GM23338 (cell line): ENCODE measurements around the gene EPHA6. TPM values are rescaled to one million over a fixed set of nuclear protein-coding genes. Genes with fewer than 3 reads are reported as not detected.

Experiments used
- ATAC-seq: fragments of 200-7000 bp; cut with Tn5 transposase; 3 replicates; pipeline ENCODE4 v1.9.1; 2020
- DNase-seq: peaks from one replicate; pipeline ENCODE4 v3.0.0-alpha.2; 2015; ENCODE audit warnings: low spot score
- H2AFZ ChIP-seq: fragments of 200-600 bp; sonication (generic); 2 replicates; pipeline ENCODE4 v1.8.0; 2016; ENCODE audit warnings: antibody characterized with exemption, mild to moderate bottlenecking, moderate library complexity
- H3F3A ChIP-seq: fragments of 200-600 bp; sonication (generic); replicated peaks from 2 replicates; pipeline ENCODE4 v1.8.0; 2017; ENCODE audit warnings: antibody characterized with exemption, mixed run types, low read depth
- H3K27ac ChIP-seq: fragments of 200-600 bp; sonication (generic); 2 replicates; pipeline ENCODE4 v1.6.1; 2016; ENCODE audit warnings: low read depth
- H3K27me3 ChIP-seq: fragments of 200-600 bp; sonication (generic); 2 replicates; pipeline ENCODE4 v1.8.0; 2016; ENCODE audit warnings: mild to moderate bottlenecking, mixed run types, moderate library complexity; ENCODE audit not compliant: insufficient read depth
- H3K36me3 ChIP-seq: fragments of 200-600 bp; sonication (generic); 2 replicates; pipeline ENCODE4 v1.8.0; 2016; ENCODE audit warnings: mild to moderate bottlenecking; ENCODE audit not compliant: insufficient read depth
- H3K4me1 ChIP-seq: fragments of 200-600 bp; sonication (generic); 2 replicates; pipeline ENCODE4 v1.8.0; 2016; ENCODE audit warnings: mild to moderate bottlenecking, moderate library complexity; ENCODE audit not compliant: insufficient read depth
- H3K4me2 ChIP-seq: fragments of 200-600 bp; sonication (generic); 2 replicates; pipeline ENCODE4 v1.7.1; 2017; ENCODE audit warnings: mixed run types
- H3K4me3 ChIP-seq: fragments of 200-600 bp; sonication (generic); 2 replicates; pipeline ENCODE4 v1.6.1; 2016; ENCODE audit warnings: mixed run types
- H3K79me2 ChIP-seq: fragments of 200-600 bp; sonication (generic); replicated peaks from 2 replicates; pipeline ENCODE4 v1.8.0; 2017; ENCODE audit warnings: mild to moderate bottlenecking; ENCODE audit not compliant: insufficient read depth
- H3K9me2 ChIP-seq: fragments of 200-600 bp; sonication (generic); 2 replicates; pipeline ENCODE4 v1.8.0; 2017; ENCODE audit not compliant: insufficient read depth
- H4K20me1 ChIP-seq: fragments of 200-600 bp; sonication (generic); replicated peaks from 2 replicates; pipeline ENCODE4 v1.8.0; 2017; ENCODE audit warnings: mild to moderate bottlenecking; ENCODE audit not compliant: insufficient read depth
- H3K27ac Mint-ChIP-seq: 2 replicates; pipeline ENCODE4 v1.8.0; 2020; ENCODE audit warnings: inconsistent platforms, mild to moderate bottlenecking, moderate library complexity, mixed read lengths
- H3K27me3 Mint-ChIP-seq: 3 replicates; pipeline ENCODE4 v1.8.0; 2022; ENCODE audit warnings: low read depth, mild to moderate bottlenecking, moderate library complexity, mixed read lengths, inconsistent platforms; ENCODE audit not compliant: insufficient read depth, poor library complexity
- H3K36me3 Mint-ChIP-seq: 3 replicates; pipeline ENCODE4 v1.8.0; 2021; ENCODE audit warnings: low read depth, mild to moderate bottlenecking, inconsistent platforms, moderate library complexity, mixed read lengths
- H3K4me1 Mint-ChIP-seq: 3 replicates; pipeline ENCODE4 v1.8.0; 2020; ENCODE audit warnings: mild to moderate bottlenecking, inconsistent platforms, mixed read lengths
- H3K4me3 Mint-ChIP-seq: 3 replicates; pipeline ENCODE4 v1.8.0; 2021; ENCODE audit warnings: moderate library complexity, mild to moderate bottlenecking, inconsistent platforms, mixed read lengths
- H3K9me3 Mint-ChIP-seq: 3 replicates; pipeline ENCODE4 v1.8.0; 2020; ENCODE audit warnings: moderate library complexity, mild to moderate bottlenecking, inconsistent platforms, mixed read lengths
- EZH2 ChIP-seq: fragments of 200-600 bp; sonication (generic); IDR thresholded peaks from one replicate; pipeline ENCODE4 v1.8.0; 2017; ENCODE audit warnings: antibody characterized with exemption, mild to moderate bottlenecking, low read depth; ENCODE audit not compliant: unreplicated experiment
- polyA plus RNA-seq: library from polyadenylated mRNA; unstranded; fragments of >200 nt; fragmentation: Nextera tagmentation; extraction: Ambion mirVana; gene quantifications from 2 replicates; pipeline ENCODE4 v1.2.1, GENCODE V29; 2016
- total RNA-seq: library from RNA; depleted of rRNA; stranded (reverse); fragments of >200 nt; shearing (Covaris generic); gene quantifications from 2 replicates; pipeline ENCODE4 v1.2.3, GENCODE V29; 2014
- TF ChIP-seq, protein P1 (sequence below): IDR thresholded peaks from 2 replicates; pipeline ENCODE4 v1.6.1; 2016; ENCODE audit warnings: antibody characterized with exemption
- TF ChIP-seq, protein P2 (sequence below): fragments of 250-450 bp; sonication (Bioruptor Pico); IDR thresholded peaks from 2 replicates; pipeline ENCODE4 v1.5.0; 2020; ENCODE audit warnings: mild to moderate bottlenecking, moderate library complexity
- TF ChIP-seq, protein P3 (sequence below): IDR thresholded peaks from one replicate; pipeline ENCODE4 v1.6.1; 2018; ENCODE audit warnings: antibody characterized with exemption; ENCODE audit not compliant: unreplicated experiment

The EPHA6 gene
- total and polyA plus RNA-seq, 2 experiments from 2014 or later: 0.37 to 2.6 TPM

DNA sequence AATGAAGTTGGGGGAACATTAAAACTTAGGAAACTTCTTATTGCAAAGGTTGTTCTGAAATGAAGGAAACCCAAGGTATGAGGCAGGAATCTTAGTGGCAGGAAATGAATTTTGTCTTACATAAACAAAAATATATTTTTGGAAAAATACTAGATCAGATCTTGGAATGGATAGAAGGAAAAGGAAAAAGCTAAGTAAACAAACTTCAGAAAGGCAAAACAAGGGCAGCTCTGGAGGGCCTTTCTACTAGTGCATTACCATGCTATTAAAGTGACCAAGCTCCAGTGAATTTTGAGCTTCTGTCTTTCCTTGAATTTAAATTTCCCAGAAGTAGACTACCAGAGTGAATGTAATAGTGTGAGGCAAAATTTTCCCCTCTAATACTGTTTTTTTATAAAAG, 963.8 kb downstream of the EPHA6 start (continued):
- TF ChIP-seq, protein P1, sequence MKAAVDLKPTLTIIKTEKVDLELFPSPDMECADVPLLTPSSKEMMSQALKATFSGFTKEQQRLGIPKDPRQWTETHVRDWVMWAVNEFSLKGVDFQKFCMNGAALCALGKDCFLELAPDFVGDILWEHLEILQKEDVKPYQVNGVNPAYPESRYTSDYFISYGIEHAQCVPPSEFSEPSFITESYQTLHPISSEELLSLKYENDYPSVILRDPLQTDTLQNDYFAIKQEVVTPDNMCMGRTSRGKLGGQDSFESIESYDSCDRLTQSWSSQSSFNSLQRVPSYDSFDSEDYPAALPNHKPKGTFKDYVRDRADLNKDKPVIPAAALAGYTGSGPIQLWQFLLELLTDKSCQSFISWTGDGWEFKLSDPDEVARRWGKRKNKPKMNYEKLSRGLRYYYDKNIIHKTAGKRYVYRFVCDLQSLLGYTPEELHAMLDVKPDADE: no peak
- TF ChIP-seq, protein P2, sequence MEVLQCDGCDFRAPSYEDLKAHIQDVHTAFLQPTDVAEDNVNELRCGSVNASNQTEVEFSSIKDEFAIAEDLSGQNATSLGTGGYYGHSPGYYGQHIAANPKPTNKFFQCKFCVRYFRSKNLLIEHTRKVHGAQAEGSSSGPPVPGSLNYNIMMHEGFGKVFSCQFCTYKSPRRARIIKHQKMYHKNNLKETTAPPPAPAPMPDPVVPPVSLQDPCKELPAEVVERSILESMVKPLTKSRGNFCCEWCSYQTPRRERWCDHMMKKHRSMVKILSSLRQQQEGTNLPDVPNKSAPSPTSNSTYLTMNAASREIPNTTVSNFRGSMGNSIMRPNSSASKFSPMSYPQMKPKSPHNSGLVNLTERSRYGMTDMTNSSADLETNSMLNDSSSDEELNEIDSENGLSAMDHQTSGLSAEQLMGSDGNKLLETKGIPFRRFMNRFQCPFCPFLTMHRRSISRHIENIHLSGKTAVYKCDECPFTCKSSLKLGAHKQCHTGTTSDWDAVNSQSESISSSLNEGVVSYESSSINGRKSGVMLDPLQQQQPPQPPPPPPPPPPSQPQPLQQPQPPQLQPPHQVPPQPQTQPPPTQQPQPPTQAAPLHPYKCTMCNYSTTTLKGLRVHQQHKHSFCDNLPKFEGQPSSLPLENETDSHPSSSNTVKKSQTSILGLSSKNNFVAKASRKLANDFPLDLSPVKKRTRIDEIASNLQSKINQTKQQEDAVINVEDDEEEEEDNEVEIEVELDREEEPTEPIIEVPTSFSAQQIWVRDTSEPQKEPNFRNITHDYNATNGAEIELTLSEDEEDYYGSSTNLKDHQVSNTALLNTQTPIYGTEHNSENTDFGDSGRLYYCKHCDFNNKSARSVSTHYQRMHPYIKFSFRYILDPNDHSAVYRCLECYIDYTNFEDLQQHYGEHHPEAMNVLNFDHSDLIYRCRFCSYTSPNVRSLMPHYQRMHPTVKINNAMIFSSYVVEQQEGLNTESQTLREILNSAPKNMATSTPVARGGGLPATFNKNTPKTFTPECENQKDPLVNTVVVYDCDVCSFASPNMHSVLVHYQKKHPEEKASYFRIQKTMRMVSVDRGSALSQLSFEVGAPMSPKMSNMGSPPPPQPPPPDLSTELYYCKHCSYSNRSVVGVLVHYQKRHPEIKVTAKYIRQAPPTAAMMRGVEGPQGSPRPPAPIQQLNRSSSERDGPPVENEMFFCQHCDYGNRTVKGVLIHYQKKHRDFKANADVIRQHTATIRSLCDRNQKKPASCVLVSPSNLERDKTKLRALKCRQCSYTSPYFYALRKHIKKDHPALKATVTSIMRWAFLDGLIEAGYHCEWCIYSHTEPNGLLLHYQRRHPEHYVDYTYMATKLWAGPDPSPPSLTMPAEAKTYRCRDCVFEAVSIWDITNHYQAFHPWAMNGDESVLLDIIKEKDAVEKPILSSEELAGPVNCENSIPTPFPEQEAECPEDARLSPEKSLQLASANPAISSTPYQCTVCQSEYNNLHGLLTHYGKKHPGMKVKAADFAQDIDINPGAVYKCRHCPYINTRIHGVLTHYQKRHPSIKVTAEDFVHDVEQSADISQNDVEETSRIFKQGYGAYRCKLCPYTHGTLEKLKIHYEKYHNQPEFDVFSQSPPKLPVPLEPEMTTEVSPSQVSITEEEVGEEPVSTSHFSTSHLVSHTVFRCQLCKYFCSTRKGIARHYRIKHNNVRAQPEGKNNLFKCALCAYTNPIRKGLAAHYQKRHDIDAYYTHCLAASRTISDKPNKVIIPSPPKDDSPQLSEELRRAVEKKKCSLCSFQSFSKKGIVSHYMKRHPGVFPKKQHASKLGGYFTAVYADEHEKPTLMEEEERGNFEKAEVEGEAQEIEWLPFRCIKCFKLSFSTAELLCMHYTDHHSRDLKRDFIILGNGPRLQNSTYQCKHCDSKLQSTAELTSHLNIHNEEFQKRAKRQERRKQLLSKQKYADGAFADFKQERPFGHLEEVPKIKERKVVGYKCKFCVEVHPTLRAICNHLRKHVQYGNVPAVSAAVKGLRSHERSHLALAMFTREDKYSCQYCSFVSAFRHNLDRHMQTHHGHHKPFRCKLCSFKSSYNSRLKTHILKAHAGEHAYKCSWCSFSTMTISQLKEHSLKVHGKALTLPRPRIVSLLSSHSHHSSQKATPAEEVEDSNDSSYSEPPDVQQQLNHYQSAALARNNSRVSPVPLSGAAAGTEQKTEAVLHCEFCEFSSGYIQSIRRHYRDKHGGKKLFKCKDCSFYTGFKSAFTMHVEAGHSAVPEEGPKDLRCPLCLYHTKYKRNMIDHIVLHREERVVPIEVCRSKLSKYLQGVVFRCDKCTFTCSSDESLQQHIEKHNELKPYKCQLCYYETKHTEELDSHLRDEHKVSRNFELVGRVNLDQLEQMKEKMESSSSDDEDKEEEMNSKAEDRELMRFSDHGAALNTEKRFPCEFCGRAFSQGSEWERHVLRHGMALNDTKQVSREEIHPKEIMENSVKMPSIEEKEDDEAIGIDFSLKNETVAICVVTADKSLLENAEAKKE: no peak
- no peak for TF ChIP-seq EZH2

DNA sequence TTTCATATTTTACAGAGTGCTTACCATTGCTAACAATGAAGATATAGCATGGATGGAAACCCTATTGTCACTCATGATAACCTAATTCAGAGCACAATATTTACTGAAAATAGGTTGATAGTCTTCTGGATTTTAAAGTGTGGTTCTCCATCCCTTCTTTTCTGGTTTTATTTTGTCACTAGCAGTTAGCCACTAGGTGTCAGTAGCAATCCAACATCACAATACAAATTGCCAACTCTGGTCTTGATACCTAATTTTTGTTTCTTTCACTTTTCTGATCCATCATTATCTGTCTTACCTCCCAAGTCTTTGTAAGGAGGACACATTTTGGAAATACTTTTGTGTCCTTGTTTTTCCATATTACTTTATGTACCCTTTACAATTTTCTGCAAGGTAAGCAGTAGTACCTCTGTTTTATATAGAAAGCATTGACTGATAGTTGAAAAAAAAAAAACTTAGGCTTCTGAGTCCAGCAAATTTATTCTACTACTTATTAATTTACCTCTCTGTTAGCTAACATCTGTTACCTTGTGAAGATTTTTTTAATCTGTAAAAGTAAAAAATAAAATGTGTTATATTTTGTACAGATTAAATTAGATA, 979.1 kb downstream of the EPHA6 start:
- no peaks in the 10 kb centered on the region for H3K4me1 Mint-ChIP-seq
- TF ChIP-seq, protein P3, sequence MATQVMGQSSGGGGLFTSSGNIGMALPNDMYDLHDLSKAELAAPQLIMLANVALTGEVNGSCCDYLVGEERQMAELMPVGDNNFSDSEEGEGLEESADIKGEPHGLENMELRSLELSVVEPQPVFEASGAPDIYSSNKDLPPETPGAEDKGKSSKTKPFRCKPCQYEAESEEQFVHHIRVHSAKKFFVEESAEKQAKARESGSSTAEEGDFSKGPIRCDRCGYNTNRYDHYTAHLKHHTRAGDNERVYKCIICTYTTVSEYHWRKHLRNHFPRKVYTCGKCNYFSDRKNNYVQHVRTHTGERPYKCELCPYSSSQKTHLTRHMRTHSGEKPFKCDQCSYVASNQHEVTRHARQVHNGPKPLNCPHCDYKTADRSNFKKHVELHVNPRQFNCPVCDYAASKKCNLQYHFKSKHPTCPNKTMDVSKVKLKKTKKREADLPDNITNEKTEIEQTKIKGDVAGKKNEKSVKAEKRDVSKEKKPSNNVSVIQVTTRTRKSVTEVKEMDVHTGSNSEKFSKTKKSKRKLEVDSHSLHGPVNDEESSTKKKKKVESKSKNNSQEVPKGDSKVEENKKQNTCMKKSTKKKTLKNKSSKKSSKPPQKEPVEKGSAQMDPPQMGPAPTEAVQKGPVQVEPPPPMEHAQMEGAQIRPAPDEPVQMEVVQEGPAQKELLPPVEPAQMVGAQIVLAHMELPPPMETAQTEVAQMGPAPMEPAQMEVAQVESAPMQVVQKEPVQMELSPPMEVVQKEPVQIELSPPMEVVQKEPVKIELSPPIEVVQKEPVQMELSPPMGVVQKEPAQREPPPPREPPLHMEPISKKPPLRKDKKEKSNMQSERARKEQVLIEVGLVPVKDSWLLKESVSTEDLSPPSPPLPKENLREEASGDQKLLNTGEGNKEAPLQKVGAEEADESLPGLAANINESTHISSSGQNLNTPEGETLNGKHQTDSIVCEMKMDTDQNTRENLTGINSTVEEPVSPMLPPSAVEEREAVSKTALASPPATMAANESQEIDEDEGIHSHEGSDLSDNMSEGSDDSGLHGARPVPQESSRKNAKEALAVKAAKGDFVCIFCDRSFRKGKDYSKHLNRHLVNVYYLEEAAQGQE: no peak

More for the DNA sequence above, 979.1 kb downstream of the EPHA6 start:
- Histone ChIP-seq H3K79me2 (no peaks in the 10 kb centered on the region), H3K4me1 (no peaks in the 10 kb centered on the region), H2AFZ (no peak overlapping the region), H4K20me1 (no peaks in the 10 kb centered on the region), H3K36me3 (no peaks in the 10 kb centered on the region), H3K9me2 (no peaks in the 10 kb centered on the region), H3K27me3 (no peaks in the 10 kb centered on the region), H3F3A (no peaks in the 10 kb centered on the region), H3K4me3 (no peak overlapping the region), H3K27ac (no peak overlapping the region), H3K4me2 (no peak overlapping the region)
- Mint-ChIP-seq H3K27me3 (no peaks in the 10 kb centered on the region), H3K36me3 (no peaks in the 10 kb centered on the region), H3K4me3 (no peak overlapping the region), H3K27ac (no peak overlapping the region), H3K9me3 (no peaks in the 10 kb centered on the region)
- ATAC-seq (no peak), DNase-seq (peak; percentile 73)
